Hair follicle dermal papilla cell (primary cell): ENCODE measurements around the gene PMVK. TPM values are rescaled to one million over a fixed set of nuclear protein-coding genes. Genes with fewer than 3 reads are reported as not detected.

ENCODE experiments used
- small RNA-seq: library from RNA; depleted of rRNA; stranded (forward); fragments of <200 nt; gene quantifications from one replicate; pipeline ENCODE3, GENCODE V24; 2012
- total RNA-seq: library from RNA; depleted of rRNA; stranded (reverse); fragments of >200 nt; gene quantifications from 2 replicates; pipeline ENCODE4 v1.2.3, GENCODE V29; 2012

PMVK gene
- 5.7 and 9.7 TPM in 2 replicates for total RNA-seq

DNA sequence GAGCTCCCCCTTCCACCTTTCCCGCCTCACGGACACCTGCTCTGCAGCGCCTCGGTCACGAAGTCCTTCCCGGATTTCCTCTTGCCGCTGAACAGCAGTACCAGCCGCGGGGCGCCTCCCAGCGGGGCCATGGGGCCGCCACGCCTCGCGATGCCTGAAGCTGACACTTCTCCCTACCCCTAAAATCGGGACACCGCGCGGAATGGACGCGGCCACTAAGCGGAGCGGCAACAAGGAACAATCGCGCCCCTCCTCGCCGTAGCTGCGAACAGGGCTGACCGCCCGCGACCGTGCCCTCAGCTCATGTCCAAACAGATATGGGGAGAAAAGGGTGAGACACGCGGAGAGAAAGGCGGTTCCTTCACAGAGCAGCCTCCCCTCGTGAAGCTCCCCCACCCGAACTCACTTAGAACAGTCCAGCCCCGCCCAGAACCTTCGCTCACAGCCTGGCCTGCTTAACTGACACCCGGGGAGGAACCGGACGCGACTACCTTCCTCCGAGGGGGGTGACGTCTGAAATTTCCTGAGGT is at the start of gene PMVK:
PMVK (minus strand) TSS at position 165 of the 530 bp plus-strand sequence; CDS start at position 131, 34 bp downstream.

DNA sequence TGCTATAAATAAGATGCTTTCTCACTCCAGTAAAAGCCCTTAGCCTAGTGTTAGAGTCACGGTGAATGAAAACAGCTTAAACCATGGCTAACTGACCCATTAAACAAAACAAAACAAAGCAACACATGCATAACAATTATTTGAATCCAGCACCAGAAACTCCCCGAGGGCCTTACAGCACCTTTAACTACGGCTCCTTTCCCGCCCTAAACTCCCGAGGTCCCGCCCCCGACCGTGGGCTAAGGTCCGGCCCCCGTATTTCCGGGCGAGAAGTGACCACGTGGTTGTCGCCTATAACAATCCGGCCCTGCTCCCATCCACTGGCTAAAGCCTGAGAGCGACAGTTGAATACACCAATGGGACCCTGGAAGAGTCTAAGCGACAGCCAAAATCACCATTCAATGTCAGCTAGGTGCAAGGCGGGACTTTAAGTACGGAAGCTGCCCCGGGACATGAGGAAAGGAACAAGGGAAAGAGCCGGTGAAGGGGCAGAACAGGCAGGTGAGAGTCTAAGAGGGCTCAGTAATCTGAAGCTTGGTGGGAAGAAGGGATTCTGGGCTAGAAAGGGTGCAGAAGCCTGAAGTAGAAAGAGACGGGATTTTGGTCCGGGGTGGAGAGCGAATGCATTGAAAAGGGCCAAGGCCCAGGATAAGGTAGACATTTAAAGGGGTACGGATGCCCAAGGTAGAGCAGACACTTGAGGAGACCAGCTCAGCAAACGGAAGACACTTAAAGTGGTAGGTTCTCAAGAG is 46.6 kb upstream of the PMVK start, which contains the start of gene FLAD1:
FLAD1 (plus strand) TSS at position 448 of the 752 bp plus-strand sequence. CDS start 351 bp downstream, outside the sequence.

DNA sequence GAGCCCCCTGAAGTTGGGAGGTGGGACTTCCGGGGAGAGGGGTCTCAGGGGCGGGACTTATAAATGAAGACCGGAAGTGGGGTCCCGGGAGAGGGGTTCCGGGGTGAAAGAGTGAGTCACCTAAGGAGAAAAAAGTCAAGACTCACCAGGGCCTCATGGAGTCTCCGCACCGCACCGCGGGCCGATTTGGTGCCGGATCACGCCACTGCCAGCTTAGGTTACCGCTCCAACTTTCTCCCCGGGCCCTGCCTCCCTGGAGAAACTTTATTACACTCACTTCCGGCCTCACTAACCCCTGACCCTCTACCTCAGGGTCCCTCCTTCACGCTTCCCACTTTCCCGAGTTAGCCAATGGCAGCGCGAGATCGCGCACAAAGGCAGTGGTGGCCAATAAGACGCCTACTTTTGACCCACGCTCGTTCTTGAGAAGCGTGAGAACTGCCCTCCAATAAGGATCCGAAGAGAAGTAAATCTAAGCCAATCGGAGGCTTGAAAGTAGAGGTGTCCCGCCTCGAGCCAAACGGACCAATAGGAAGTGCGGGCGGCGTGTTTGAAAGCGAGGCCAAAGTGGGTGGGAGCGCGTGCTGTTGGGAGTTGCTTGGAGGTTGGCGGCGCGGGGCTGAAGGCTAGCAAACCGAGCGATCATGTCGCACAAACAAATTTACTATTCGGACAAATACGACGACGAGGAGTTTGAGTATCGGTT is 37.7 kb upstream of the PMVK start, which contains the start of gene CKS1B:
CKS1B (plus strand) TSS at position 580 of the 706 bp plus-strand sequence; CDS start at position 645, 65 bp downstream.

DNA sequence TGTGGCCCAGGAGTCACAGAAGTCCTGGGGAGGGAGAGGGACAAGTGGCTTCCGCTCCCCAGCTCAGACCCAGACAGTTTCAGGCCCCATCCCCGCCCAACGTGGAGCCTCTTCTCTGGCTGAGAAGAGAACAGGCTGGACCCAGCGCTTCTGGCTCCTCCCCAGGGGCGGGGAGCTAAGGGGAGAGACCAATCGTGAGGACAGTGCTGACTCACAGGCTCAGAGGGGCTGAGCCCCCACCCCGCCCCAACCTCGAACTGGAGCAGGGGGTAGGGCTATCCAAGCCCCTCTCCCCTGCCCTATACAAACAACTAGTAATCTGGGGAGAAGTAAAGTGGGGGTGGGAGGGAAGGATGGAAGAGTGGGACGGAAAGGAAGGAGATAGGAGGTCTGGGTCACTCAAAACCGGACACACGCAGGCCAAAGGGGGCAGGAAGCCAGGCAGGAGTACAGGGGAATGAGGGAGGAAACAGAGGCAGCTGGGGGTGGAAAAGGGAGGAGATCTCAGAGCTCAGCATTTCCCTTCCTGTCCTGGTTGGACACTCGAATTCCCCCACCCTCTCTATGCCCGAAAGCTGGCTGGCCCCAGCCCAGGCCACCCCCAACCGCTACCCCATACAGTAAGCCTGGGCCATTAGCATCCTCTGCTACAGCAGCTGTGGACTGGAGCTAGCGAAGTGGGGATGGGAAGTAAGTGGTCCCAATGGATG is 34.3 kb upstream of the PMVK start, which contains the start of gene SHC1:
SHC1 (minus strand) TSS at position 117 of the 710 bp plus-strand sequence. CDS start 221 bp downstream, outside the sequence.

DNA sequence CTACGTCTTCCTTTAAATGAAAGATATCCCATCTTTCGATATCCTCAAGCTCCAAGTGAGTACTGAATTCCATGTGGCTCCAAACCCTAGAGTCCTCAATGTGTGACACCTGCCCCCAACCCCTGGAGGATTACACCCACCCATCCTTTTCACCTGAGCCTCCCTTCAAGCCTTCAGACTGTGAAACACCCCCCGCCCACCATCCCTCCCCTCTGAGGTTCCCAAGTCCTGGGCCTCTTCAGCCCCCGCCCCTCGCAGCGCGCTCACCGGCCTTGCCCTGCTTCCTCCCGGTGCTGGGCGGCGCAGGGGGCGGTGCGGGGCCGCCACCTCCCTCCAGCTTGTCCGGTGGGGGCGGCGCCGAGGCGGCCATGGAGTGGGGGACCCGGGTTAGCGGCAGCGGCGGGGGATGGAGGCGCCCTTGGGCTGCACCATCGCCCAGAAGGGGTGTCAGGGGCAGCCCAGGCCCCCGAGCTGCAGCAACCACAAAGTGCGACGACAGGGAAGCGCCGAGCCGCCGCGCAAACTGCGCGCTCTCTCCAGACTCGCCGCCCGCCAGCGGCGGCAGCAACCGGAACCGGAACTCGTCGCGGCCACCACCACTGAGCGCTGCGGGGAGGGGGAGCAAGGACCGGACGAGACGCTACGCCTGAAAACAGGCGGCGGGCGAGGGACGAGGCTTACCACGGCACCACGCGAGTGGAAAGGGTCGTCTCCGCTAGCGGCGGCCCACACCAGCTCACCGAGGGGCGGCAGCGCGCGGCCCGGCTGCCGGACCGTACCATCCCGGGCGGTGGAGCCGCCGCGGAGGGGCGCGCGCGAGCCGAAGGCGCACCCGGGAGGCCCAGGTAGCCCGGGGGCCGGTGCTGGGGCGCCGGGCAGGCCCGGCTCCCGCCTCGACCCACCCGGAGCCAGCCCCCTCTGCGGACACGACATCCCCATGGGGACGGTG is 25.0 kb upstream of the PMVK start, which contains the start of gene PYGO2:
PYGO2 (minus strand) TSS at position 576 of the 949 bp plus-strand sequence; CDS start at position 370, 206 bp downstream.

DNA sequence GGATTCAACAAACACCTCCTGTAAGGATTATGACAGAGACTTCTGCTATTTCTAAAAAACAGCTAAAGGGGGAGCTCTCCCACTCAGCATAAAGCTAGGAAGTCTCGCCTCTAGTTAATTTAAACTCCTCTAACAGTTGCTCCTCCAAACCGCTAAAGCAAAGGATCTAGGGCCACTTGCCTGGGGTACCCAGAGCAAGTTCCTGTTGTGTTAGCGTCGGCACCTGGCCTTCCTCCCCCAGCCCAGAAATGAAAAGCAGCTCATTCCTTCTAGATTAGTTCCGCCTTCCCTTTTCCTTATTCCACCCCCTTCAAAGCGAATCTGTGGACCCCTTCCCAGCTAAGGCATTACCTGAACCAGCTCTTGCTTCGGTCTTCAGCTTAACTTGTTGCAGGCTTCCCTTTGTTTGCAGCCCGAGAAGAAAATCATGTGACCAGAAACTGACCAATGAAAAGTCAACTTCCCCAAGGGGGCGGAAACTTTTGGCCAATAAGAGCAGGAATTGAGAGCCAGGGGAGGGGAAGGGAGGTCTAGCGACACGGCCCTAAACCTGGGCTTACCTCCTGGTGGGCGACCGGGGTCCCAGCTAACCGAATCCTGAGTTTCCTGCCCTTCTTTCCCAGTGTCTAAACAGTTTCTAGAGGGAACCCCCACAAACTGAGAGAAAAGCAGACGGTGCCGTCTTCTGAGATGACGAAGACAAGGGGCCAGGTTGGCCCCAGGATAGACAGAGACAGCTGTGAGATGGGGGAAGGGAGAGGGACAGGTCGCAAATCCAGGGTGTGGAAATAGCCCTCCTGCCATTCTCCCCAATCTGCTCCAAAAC is 19.4 kb upstream of the PMVK start, which contains the start of gene PBXIP1:
PBXIP1 (minus strand) TSS at position 382 of the 826 bp plus-strand sequence. CDS start 2,378 bp downstream, outside the sequence.

Small RNA genes lying within 50 kb of the gene (small RNA-seq; reads per million reads assigned to genes)
- gene MIR4258 (not detected), gene RF00017 (not detected)

Other genes starting within 250 kb of the PMVK start
- gene KCNN3, start 66.4 kb downstream of the PMVK start, total RNA-seq: not detected in 2 replicates
- 73.8 and 78.5 TPM in 2 replicates for gene PBXIP1, start 19.4 kb upstream of the PMVK start, total RNA-seq
- gene PYGO2, start 25.1 kb upstream of the PMVK start, total RNA-seq: 17.2 and 17.4 TPM in 2 replicates
- gene SHC1, start 34.0 kb upstream of the PMVK start, total RNA-seq: 374 and 395 TPM in 2 replicates
- gene CKS1B, start 38.0 kb upstream of the PMVK start, total RNA-seq: 16.4 and 18.3 TPM in 2 replicates
- 19.8 and 20.3 TPM in 2 replicates for gene FLAD1, start 46.6 kb upstream of the PMVK start, total RNA-seq
- gene LENEP, start 56.9 kb upstream of the PMVK start, total RNA-seq: not detected in 2 replicates
- 29.2 and 31.7 TPM in 2 replicates for gene ZBTB7B, start 66.1 kb upstream of the PMVK start, total RNA-seq
- not detected in 2 replicates for gene DCST2, start 97.1 kb upstream of the PMVK start, total RNA-seq
- gene DCST1, start 97.1 kb upstream of the PMVK start, total RNA-seq: not detected in 2 replicates
- 63.0 and 94.4 TPM in 2 replicates for gene ADAM15, start 114.6 kb upstream of the PMVK start, total RNA-seq
- gene EFNA4, start 127.0 kb upstream of the PMVK start, total RNA-seq: 2.7 and 3.6 TPM in 2 replicates
- 0.81 and 0.97 TPM in 2 replicates for gene EFNA3, start 142.1 kb upstream of the PMVK start, total RNA-seq
- gene EFNA1, start 191.2 kb upstream of the PMVK start, total RNA-seq: not detected in 2 replicates
- 39.9 and 43.6 TPM in 2 replicates for gene SLC50A1, start 199.1 kb upstream of the PMVK start, total RNA-seq
- 13.4 and 15.4 TPM in 2 replicates for gene DPM3, start 203.8 kb upstream of the PMVK start, total RNA-seq
- gene KRTCAP2, start 236.6 kb upstream of the PMVK start, total RNA-seq: 44.4 and 49.5 TPM in 2 replicates
- 7.4 and 7.8 TPM in 2 replicates for gene TRIM46, start 237.1 kb upstream of the PMVK start, total RNA-seq